Hepatocyte (in vitro differentiated cells): ENCODE measurements around the gene MRPL22. TPM values are rescaled to one million over a fixed set of nuclear protein-coding genes. Genes with fewer than 3 reads are reported as not detected.
"Not testable (repeated sequence)": the region's sequence is repeated elsewhere in the genome, so short reads cannot be mapped to it uniquely, and the experiment has no call there.

Experiments
- DNase-seq: peaks from one replicate; pipeline ENCODE4 v3.0.0-alpha.2; 2016; ENCODE audit warnings: low spot score
- H2AFZ ChIP-seq: fragments of 200-600 bp; sonication (generic); 2 replicates; pipeline ENCODE4 v1.6.0; 2016; ENCODE audit warnings: antibody characterized with exemption, mild to moderate bottlenecking
- H3K27ac ChIP-seq: fragments of 200-600 bp; sonication (generic); 2 replicates; pipeline ENCODE4 v1.5.1; 2016; ENCODE audit warnings: mild to moderate bottlenecking
- H3K27me3 ChIP-seq: fragments of 200-600 bp; sonication (generic); 2 replicates; pipeline ENCODE4 v1.6.1; 2016
- H3K36me3 ChIP-seq: fragments of 200-600 bp; sonication (generic); replicated peaks from 2 replicates; pipeline ENCODE4 v1.5.1; 2016; ENCODE audit warnings: low read depth; ENCODE audit not compliant: insufficient read depth
- H3K4me1 ChIP-seq: fragments of 200-600 bp; sonication (generic); 2 replicates; pipeline ENCODE4 v1.5.1; 2016; ENCODE audit warnings: mild to moderate bottlenecking, moderate library complexity; ENCODE audit not compliant: insufficient read depth
- H3K4me2 ChIP-seq: fragments of 200-600 bp; sonication (generic); 2 replicates; pipeline ENCODE4 v1.6.0; 2016
- H3K4me3 ChIP-seq: fragments of 200-600 bp; sonication (generic); 2 replicates; pipeline ENCODE4 v1.5.1; 2016; ENCODE audit warnings: mild to moderate bottlenecking
- H3K79me2 ChIP-seq: fragments of 200-600 bp; sonication (generic); 2 replicates; pipeline ENCODE4 v1.6.0; 2017; ENCODE audit warnings: mild to moderate bottlenecking
- H3K9me2 ChIP-seq: fragments of 200-600 bp; sonication (generic); replicated peaks from 2 replicates; pipeline ENCODE4 v1.6.0; 2017; ENCODE audit warnings: mild to moderate bottlenecking; ENCODE audit not compliant: insufficient read depth
- H3K9me3 ChIP-seq: fragments of 200-600 bp; sonication (generic); 2 replicates; pipeline ENCODE4 v1.5.1; 2016; ENCODE audit warnings: low read depth, mild to moderate bottlenecking
- H4K20me1 ChIP-seq: fragments of 200-600 bp; sonication (generic); 2 replicates; pipeline ENCODE4 v1.6.0; 2016; ENCODE audit warnings: mild to moderate bottlenecking; ENCODE audit not compliant: insufficient read depth, poor library complexity, severe bottlenecking
- CTCF ChIP-seq: fragments of 200-600 bp; sonication (generic); IDR thresholded peaks from 2 replicates; pipeline ENCODE4 v1.5.1; 2016; ENCODE audit warnings: antibody characterized with exemption, mild to moderate bottlenecking; ENCODE audit not compliant: poor library complexity
- EZH2 ChIP-seq: fragments of 200-600 bp; sonication (generic); IDR thresholded peaks from 2 replicates; pipeline ENCODE4 v1.6.1; 2016; ENCODE audit warnings: antibody characterized with exemption, mild to moderate bottlenecking, borderline replicate concordance
- EZH2phosphoT487 ChIP-seq: fragments of 200-600 bp; sonication (generic); IDR thresholded peaks from one replicate; pipeline ENCODE4 v1.6.1; 2018; ENCODE audit warnings: antibody characterized with exemption, mild to moderate bottlenecking, low read depth, moderate library complexity; ENCODE audit not compliant: unreplicated experiment, severe bottlenecking
- WGBS: methylation state at CpG from one replicate; pipeline ENCODE4 v1.1.6; 2016; ENCODE audit warnings: low lambda C conversion rate; ENCODE audit errors: missing lambda C conversion rate; 5-methylcytosine and 5-hydroxymethylcytosine counted together
- polyA plus RNA-seq: library from polyadenylated mRNA; unstranded; fragments of >200 nt; fragmentation: Nextera tagmentation; extraction: Ambion mirVana; gene quantifications from 2 replicates; pipeline ENCODE4 v1.2.1, GENCODE V29; 2016
- total RNA-seq: library from RNA; depleted of rRNA; stranded (reverse); fragments of >200 nt; gene quantifications from 2 replicates; pipeline ENCODE4 v1.2.3, GENCODE V29; 2014

The MRPL22 gene
- total and polyA plus RNA-seq, 2 experiments from 2014 or later: 34.4 to 111 TPM

- Histone ChIP-seq H3K27ac (no peak overlapping the region), H3K79me2 (no peaks in the 10 kb centered on the region), H3K4me2 (no peak overlapping the region), H3K27me3 (no peaks in the 10 kb centered on the region), H3K4me1 (no peaks in the 10 kb centered on the region), H4K20me1 (no peaks in the 10 kb centered on the region), H3K36me3 (no peaks in the 10 kb centered on the region), H3K4me3 (no peak overlapping the region), H3K9me3 (no peaks in the 10 kb centered on the region), H2AFZ (no peak overlapping the region), H3K9me2 (no peaks in the 10 kb centered on the region)
- TF ChIP-seq EZH2phosphoT487: no peak
- no peak for TF ChIP-seq EZH2
- TF ChIP-seq CTCF: peak; percentile 48
- DNase-seq: peak; percentile 34
- WGBS: 68% methylated on average over 11 of the region's 11 CpGs
Measured at GRCh38 chr5:155004138-155004744, 63.4 kb downstream of the MRPL22 start.

- H3K9me2 ChIP-seq, DNase-seq, H3K9me3 ChIP-seq, H3K27me3 ChIP-seq, H2AFZ ChIP-seq, H3K4me2 ChIP-seq, H3K79me2 ChIP-seq, H3K27ac ChIP-seq, H3K4me1 ChIP-seq, H3K36me3 ChIP-seq, H4K20me1 ChIP-seq, H3K4me3 ChIP-seq: not testable (repeated sequence)
- 100% methylated on average over 1 of the region's 1 CpG for WGBS
Measured at GRCh38 chr5:155006265-155006664, 65.4 kb downstream of the MRPL22 start.

- Histone ChIP-seq H3K9me3 (no peaks in the 10 kb centered on the region), H3K4me2 (no peak overlapping the region), H3K27me3 (no peaks in the 10 kb centered on the region), H4K20me1 (no peaks in the 10 kb centered on the region), H3K4me3 (no peak overlapping the region), H3K36me3 (no peaks in the 10 kb centered on the region), H3K9me2 (no peaks in the 10 kb centered on the region), H3K4me1 (no peaks in the 10 kb centered on the region), H2AFZ (no peak overlapping the region), H3K79me2 (no peaks in the 10 kb centered on the region), H3K27ac (no peak overlapping the region)
- 88% methylated on average over 3 of the region's 3 CpGs for WGBS
- TF ChIP-seq EZH2 (no peak), EZH2phosphoT487 (no peak), CTCF (no peak)
- no peak for DNase-seq
Measured at GRCh38 chr5:155008669-155009068, 67.8 kb downstream of the MRPL22 start.

GRCh38 chr5:155010881-155011280, 70.0 kb downstream of the MRPL22 start:
- no peaks in the 10 kb centered on the region for H3K9me3 ChIP-seq
- WGBS: 87% methylated on average over 2 of the region's 3 CpGs

More at GRCh38 chr5:155010881-155011280, 70.0 kb downstream of the MRPL22 start:
- no peaks in the 10 kb centered on the region for H3K36me3 ChIP-seq
- no peaks in the 10 kb centered on the region for H3K9me2 ChIP-seq
- H3K4me3 ChIP-seq: no peak overlapping the region
- no peak overlapping the region for H3K27ac ChIP-seq
- H4K20me1 ChIP-seq: no peaks in the 10 kb centered on the region
- H3K79me2 ChIP-seq: no peaks in the 10 kb centered on the region
- H3K27me3 ChIP-seq: no peaks in the 10 kb centered on the region
- DNase-seq: no peak
- H2AFZ ChIP-seq: no peak overlapping the region
- no peaks in the 10 kb centered on the region for H3K4me1 ChIP-seq
- TF ChIP-seq EZH2 (no peak), EZH2phosphoT487 (no peak), CTCF (no peak)
- no peak overlapping the region for H3K4me2 ChIP-seq
